ENCODE data around the gene CHAF1A.

CHAF1A gene

GRCh38 chr19:4403005-4403761 lies 743 bp downstream of the CHAF1A start:
- Histone ChIP-seq H3K27me3 (replicated peaks; ENCODE audit: control insufficient read depth, insufficient read depth, low read length, poor library complexity, severe bottlenecking) (no peaks in the 10 kb centered on the region), H3K4me3 (ENCODE audit: insufficient read depth, low read depth, low read length, poor library complexity, severe bottlenecking) (peak overlapping the region; percentile 76), H3K4me1 (ENCODE audit: control insufficient read depth, insufficient read depth, low read length, poor library complexity, severe bottlenecking) (peaks cover 29% of the 10 kb centered on the region), H3K36me3 (ENCODE audit: control insufficient read depth, insufficient read depth, low read length) (no peaks in the 10 kb centered on the region), H3K27ac (ENCODE audit: insufficient read depth, low read length, poor library complexity, severe bottlenecking) (peak overlapping the region; percentile 57), H3K9me3 (ENCODE audit: control insufficient read depth, low read length) (no peaks in the 10 kb centered on the region)
- no peak for DNase-seq

DNA sequence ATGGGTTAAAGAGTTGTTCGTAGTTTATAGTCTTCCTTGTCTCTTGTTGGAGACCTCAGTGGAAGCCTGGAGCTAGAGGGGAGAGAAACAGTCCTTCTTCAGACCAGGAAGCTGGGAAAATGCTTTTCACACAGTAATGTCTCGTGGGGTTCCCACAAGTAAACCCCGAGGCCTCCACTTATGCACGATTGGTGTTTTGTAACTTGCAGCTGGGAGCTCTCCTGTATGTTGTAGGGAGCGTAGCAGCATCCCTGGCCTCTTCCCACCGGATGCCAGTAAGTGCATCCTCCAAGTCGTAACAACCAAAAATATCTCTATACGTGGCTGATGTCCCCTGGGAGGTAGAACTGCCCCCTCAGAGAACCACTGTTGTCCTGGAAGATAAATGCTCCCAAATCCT lies 3.5 kb downstream of the CHAF1A start:
- no peak for DNase-seq
- no peak overlapping the region for H3K4me3 ChIP-seq (ENCODE audit: insufficient read depth, low read depth, low read length, poor library complexity, severe bottlenecking)

GRCh38 chr19:4406626-4407025 lies 4.2 kb downstream of the CHAF1A start:
- Histone ChIP-seq H3K9me3 (ENCODE audit: control insufficient read depth, low read length) (no peaks in the 10 kb centered on the region), H3K4me1 (ENCODE audit: control insufficient read depth, insufficient read depth, low read length, poor library complexity, severe bottlenecking) (peaks cover 7% of the 10 kb centered on the region), H3K36me3 (ENCODE audit: control insufficient read depth, insufficient read depth, low read length) (no peaks in the 10 kb centered on the region), H3K27ac (ENCODE audit: insufficient read depth, low read length, poor library complexity, severe bottlenecking) (no peak overlapping the region), H3K4me3 (ENCODE audit: insufficient read depth, low read depth, low read length, poor library complexity, severe bottlenecking) (no peak overlapping the region), H3K27me3 (replicated peaks; ENCODE audit: control insufficient read depth, insufficient read depth, low read length, poor library complexity, severe bottlenecking) (no peaks in the 10 kb centered on the region)
- no peak for DNase-seq

More for the DNA sequence above, 3.5 kb downstream of the CHAF1A start:
- no peaks in the 10 kb centered on the region for H3K9me3 ChIP-seq (ENCODE audit: control insufficient read depth, low read length)
- H3K27me3 ChIP-seq (replicated peaks; ENCODE audit: control insufficient read depth, insufficient read depth, low read length, poor library complexity, severe bottlenecking) = no peaks in the 10 kb centered on the region
- peaks cover 12% of the 10 kb centered on the region for H3K4me1 ChIP-seq (ENCODE audit: control insufficient read depth, insufficient read depth, low read length, poor library complexity, severe bottlenecking)
- no peak overlapping the region for H3K27ac ChIP-seq (ENCODE audit: insufficient read depth, low read length, poor library complexity, severe bottlenecking)
- H3K36me3 ChIP-seq (ENCODE audit: control insufficient read depth, insufficient read depth, low read length) = no peaks in the 10 kb centered on the region

- no peak for DNase-seq
- Histone ChIP-seq H3K4me3 (ENCODE audit: insufficient read depth, low read depth, low read length, poor library complexity, severe bottlenecking) (no peak overlapping the region), H3K36me3 (ENCODE audit: control insufficient read depth, insufficient read depth, low read length) (no peaks in the 10 kb centered on the region), H3K27me3 (replicated peaks; ENCODE audit: control insufficient read depth, insufficient read depth, low read length, poor library complexity, severe bottlenecking) (no peaks in the 10 kb centered on the region), H3K4me1 (ENCODE audit: control insufficient read depth, insufficient read depth, low read length, poor library complexity, severe bottlenecking) (no peaks in the 10 kb centered on the region), H3K27ac (ENCODE audit: insufficient read depth, low read length, poor library complexity, severe bottlenecking) (no peak overlapping the region), H3K9me3 (ENCODE audit: control insufficient read depth, low read length) (no peaks in the 10 kb centered on the region)
Observed at GRCh38 chr19:4409123-4409933, 6.9 kb downstream of the CHAF1A start.

DNA sequence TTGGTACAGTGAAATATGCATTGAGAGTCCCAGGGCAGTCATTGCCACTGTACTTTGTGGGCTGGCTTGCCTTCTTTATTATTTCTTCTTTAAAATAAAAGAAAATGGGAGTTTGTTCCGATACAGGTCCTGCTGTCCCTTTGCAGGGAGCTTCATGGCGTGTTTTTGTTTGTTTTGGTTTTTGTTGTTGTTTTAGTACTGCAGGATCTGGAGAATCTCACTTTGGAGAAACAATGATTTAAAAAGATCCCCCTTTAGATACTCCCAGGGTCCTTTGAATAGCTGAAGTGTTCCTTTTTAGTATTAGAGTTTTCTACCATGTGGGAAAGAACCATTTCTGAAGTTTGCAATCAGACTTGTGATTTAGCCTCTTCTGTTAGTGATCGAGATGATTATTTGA lies 11.1 kb downstream of the CHAF1A start:
- no peaks in the 10 kb centered on the region for H3K27me3 ChIP-seq (replicated peaks; ENCODE audit: control insufficient read depth, insufficient read depth, low read length, poor library complexity, severe bottlenecking)
- no peak overlapping the region for H3K27ac ChIP-seq (ENCODE audit: insufficient read depth, low read length, poor library complexity, severe bottlenecking)
- H3K9me3 ChIP-seq (ENCODE audit: control insufficient read depth, low read length) = no peaks in the 10 kb centered on the region
- no peak overlapping the region for H3K4me3 ChIP-seq (ENCODE audit: insufficient read depth, low read depth, low read length, poor library complexity, severe bottlenecking)
- H3K36me3 ChIP-seq (ENCODE audit: control insufficient read depth, insufficient read depth, low read length) = no peaks in the 10 kb centered on the region
- no peaks in the 10 kb centered on the region for H3K4me1 ChIP-seq (ENCODE audit: control insufficient read depth, insufficient read depth, low read length, poor library complexity, severe bottlenecking)
- DNase-seq = no peak

DNA sequence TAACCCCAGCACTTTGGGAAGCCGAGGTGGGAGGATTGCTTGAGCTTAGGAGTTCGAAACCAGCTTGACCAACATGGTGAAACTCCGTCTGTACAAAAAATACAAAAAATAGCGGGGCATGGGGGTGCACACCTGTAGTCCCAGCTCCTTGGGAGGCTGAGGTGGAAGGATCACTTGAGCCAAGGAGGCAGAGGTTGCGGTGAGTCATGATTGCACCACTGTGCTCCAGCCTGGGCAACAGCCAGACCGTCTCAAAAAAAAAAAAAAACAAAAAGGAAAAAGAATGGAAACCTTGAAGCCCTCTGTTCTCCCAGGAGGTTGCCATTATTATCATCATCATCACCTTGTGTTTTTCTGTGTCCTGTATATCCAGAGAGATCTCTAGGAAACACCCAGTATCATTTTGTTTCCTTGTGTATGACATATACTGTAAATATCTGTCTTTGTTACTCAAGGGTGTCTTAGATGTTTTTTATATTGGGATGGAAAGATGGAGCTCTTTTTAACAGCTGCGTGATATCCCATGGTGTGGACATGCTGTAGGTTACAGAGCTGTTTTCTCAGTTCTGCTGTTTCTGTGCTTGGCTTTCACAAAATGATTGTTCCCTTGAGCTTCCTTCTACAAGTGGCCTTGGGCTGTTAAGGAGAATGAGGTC lies 11.8 kb downstream of the CHAF1A start:
- H3K4me1 ChIP-seq (ENCODE audit: control insufficient read depth, insufficient read depth, low read length, poor library complexity, severe bottlenecking) = no peaks in the 10 kb centered on the region
- H3K4me3 ChIP-seq (ENCODE audit: insufficient read depth, low read depth, low read length, poor library complexity, severe bottlenecking) = no peak overlapping the region
- no peaks in the 10 kb centered on the region for H3K9me3 ChIP-seq (ENCODE audit: control insufficient read depth, low read length)
- no peak for DNase-seq
- no peaks in the 10 kb centered on the region for H3K36me3 ChIP-seq (ENCODE audit: control insufficient read depth, insufficient read depth, low read length)
- no peak overlapping the region for H3K27ac ChIP-seq (ENCODE audit: insufficient read depth, low read length, poor library complexity, severe bottlenecking)
- H3K27me3 ChIP-seq (replicated peaks; ENCODE audit: control insufficient read depth, insufficient read depth, low read length, poor library complexity, severe bottlenecking) = no peaks in the 10 kb centered on the region

DNA sequence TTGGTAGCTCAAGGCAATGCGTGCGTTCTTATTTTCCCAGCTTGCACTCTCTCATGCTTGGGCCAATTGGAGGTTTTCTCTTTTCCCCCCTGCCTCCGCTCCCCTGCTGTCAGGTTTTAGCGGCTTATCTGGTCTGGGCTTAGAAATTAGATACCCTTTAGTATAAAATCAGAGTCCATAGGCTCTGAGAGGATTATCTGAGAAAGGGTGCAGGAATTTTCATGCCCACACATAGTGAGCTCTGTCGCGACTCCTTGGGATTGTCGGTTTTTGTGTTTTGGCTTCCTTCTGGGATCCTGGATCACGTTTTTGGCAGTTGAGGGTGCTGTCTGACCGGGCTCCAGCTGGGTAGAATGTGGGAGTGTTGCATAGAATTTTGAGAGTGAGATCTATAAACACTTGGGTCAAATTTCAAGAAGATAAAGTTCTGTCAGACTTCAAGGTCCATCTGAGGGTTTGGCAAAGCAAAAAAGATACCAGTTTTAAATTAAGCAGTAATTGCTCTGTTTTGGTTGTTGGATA lies 12.4 kb downstream of the CHAF1A start:
- Histone ChIP-seq H3K9me3 (ENCODE audit: control insufficient read depth, low read length) (no peaks in the 10 kb centered on the region), H3K4me3 (ENCODE audit: insufficient read depth, low read depth, low read length, poor library complexity, severe bottlenecking) (no peak overlapping the region), H3K4me1 (ENCODE audit: control insufficient read depth, insufficient read depth, low read length, poor library complexity, severe bottlenecking) (no peaks in the 10 kb centered on the region), H3K36me3 (ENCODE audit: control insufficient read depth, insufficient read depth, low read length) (no peaks in the 10 kb centered on the region), H3K27ac (ENCODE audit: insufficient read depth, low read length, poor library complexity, severe bottlenecking) (no peak overlapping the region), H3K27me3 (replicated peaks; ENCODE audit: control insufficient read depth, insufficient read depth, low read length, poor library complexity, severe bottlenecking) (no peaks in the 10 kb centered on the region)
- DNase-seq = no peak

DNA sequence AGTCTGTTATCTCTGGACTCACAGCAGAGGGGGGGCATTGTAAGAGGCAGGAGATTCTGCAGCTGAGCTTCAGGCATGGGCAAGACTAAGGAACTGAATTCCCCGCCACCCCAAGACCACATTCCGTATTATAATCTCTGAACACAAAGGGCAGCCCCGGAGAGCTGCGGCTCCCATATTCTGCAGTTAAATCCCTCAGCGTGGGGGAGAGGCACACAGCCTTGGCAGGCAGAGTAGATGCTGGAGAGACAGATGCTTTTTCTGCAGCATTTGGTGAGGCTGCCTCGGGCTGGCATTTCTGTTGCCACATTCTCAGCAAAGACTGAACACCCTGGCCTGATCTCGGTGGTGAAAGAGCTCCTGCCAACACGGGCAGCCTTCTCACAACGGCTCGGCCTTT lies 12.9 kb downstream of the CHAF1A start:
- Histone ChIP-seq H3K9me3 (ENCODE audit: control insufficient read depth, low read length) (no peaks in the 10 kb centered on the region), H3K4me3 (ENCODE audit: insufficient read depth, low read depth, low read length, poor library complexity, severe bottlenecking) (no peak overlapping the region), H3K27ac (ENCODE audit: insufficient read depth, low read length, poor library complexity, severe bottlenecking) (no peak overlapping the region), H3K4me1 (ENCODE audit: control insufficient read depth, insufficient read depth, low read length, poor library complexity, severe bottlenecking) (no peaks in the 10 kb centered on the region), H3K36me3 (ENCODE audit: control insufficient read depth, insufficient read depth, low read length) (no peaks in the 10 kb centered on the region), H3K27me3 (replicated peaks; ENCODE audit: control insufficient read depth, insufficient read depth, low read length, poor library complexity, severe bottlenecking) (no peaks in the 10 kb centered on the region)
- DNase-seq = no peak

GRCh38 chr19:4416268-4416667 lies 13.8 kb downstream of the CHAF1A start:
- no peaks in the 10 kb centered on the region for H3K9me3 ChIP-seq (ENCODE audit: control insufficient read depth, low read length)
- no peaks in the 10 kb centered on the region for H3K36me3 ChIP-seq (ENCODE audit: control insufficient read depth, insufficient read depth, low read length)
- DNase-seq = no peak
- no peak overlapping the region for H3K27ac ChIP-seq (ENCODE audit: insufficient read depth, low read length, poor library complexity, severe bottlenecking)
- no peaks in the 10 kb centered on the region for H3K4me1 ChIP-seq (ENCODE audit: control insufficient read depth, insufficient read depth, low read length, poor library complexity, severe bottlenecking)
- no peaks in the 10 kb centered on the region for H3K27me3 ChIP-seq (replicated peaks; ENCODE audit: control insufficient read depth, insufficient read depth, low read length, poor library complexity, severe bottlenecking)
- H3K4me3 ChIP-seq (ENCODE audit: insufficient read depth, low read depth, low read length, poor library complexity, severe bottlenecking) = no peak overlapping the region

All from effector memory CD4-positive, alpha-beta T cell (primary cell).